ENCODE measurements around the gene PEX14.
"Not testable (repeated sequence)": the region's sequence is repeated elsewhere in the genome, so short reads cannot be mapped to it uniquely, and the experiment has no call there.

PEX14 gene

GRCh38 chr1:10473145-10473765 lies 1.5 kb upstream of the PEX14 start:
- Histone ChIP-seq H3K9ac (peak overlapping the region; percentile 77 to 86 (median 85); a peak in 17 of 22 replicates), H3K4me2 (peak overlapping the region; percentile 64 to 95 (median 92))
- no peak for TF ChIP-seq Cebpa-rat (IDR thresholded peaks at IDR 0.05)

GRCh38 chr1:10474309-10474612 lies 489 bp upstream of the PEX14 start:
- Histone ChIP-seq H3K27ac (peak overlapping the region in 8 of 11 experiments; percentile 68 to 84 (median 75); a peak in 13 of 22 replicates), H3K4me2 (peak overlapping the region; percentile 61 to 92 (median 73)), H3K36me3 (peaks cover under 1 to 24% (median 9%) of the 10 kb centered on the region in 11 experiments; a peak in 19 of 22 replicates), H3K4me1 (peaks cover 40 to 49% (median 43%) of the 10 kb centered on the region in 10 experiments), H3K4me3 (peak overlapping the region; percentile 80 to 92 (median 90)), H3K9ac (peak overlapping the region in 7 of 11 experiments; percentile 70 to 90 (median 86); a peak in 10 of 22 replicates), H4K20me1 (peaks cover 0 to 55% (median 17%) of the 10 kb centered on the region in 11 experiments; a peak in 15 of 22 replicates)
- H3K9me3 ChIP-seq (replicated peaks in 1 of 11); H3K27me3 ChIP-seq: not testable (repeated sequence)

More at GRCh38 chr1:10473145-10473765, 1.5 kb upstream of the PEX14 start:
- H3K4me1 ChIP-seq: peaks cover 42 to 51% (median 45%) of the 10 kb centered on the region in 10 experiments
- H4K20me1 ChIP-seq: peaks cover 0 to 54% (median 16%) of the 10 kb centered on the region in 11 experiments; a peak in 12 of 22 replicates
- peak overlapping the region; percentile 66 to 91 (median 79); a peak in 17 of 20 replicates for H3K4me3 ChIP-seq
- H3K9me3 ChIP-seq (replicated peaks in 1 of 11): no peaks in the 10 kb centered on the region
- H3K27ac ChIP-seq: peak overlapping the region; percentile 9 to 82 (median 73); a peak in 19 of 22 replicates
- peaks cover 11 to 29% (median 18%) of the 10 kb centered on the region in 11 experiments for H3K36me3 ChIP-seq
- no peaks in the 10 kb centered on the region for H3K27me3 ChIP-seq

- H3K9me3 ChIP-seq (replicated peaks in 1 of 11): no peaks in the 10 kb centered on the region
- peaks cover 0 to 14% (median 4%) of the 10 kb centered on the region in 11 experiments; a peak in 5 of 22 replicates for H3K36me3 ChIP-seq
- peaks cover 40 to 54% (median 43%) of the 10 kb centered on the region in 10 experiments for H3K4me1 ChIP-seq
- peak overlapping the region; percentile 70 to 90 (median 86) for H3K9ac ChIP-seq
- H4K20me1 ChIP-seq: peaks cover 0 to 62% (median 22%) of the 10 kb centered on the region in 11 experiments; a peak in 15 of 22 replicates
- H3K4me2 ChIP-seq: peak overlapping the region; percentile 88 to 98 (median 95)
- peak overlapping the region; percentile 80 to 92 (median 90) for H3K4me3 ChIP-seq
- H3K27ac ChIP-seq: peak overlapping the region; percentile 58 to 84 (median 73); a peak in 21 of 22 replicates
- no peaks in the 10 kb centered on the region for H3K27me3 ChIP-seq
- TF ChIP-seq Cebpa-rat (IDR thresholded peaks at IDR 0.05): no peak
These were observed 760 bp downstream of the PEX14 start for GRCh38 chr1:10475510-10475909.

- H3K4me1 ChIP-seq: peaks cover 18 to 43% (median 25%) of the 10 kb centered on the region in 10 experiments
- no peak for TF ChIP-seq Cebpa-rat (IDR thresholded peaks at IDR 0.05)
- H3K36me3 ChIP-seq: peaks cover 0 to 25% (median 9%) of the 10 kb centered on the region in 11 experiments; a peak in 10 of 22 replicates
- H4K20me1 ChIP-seq: peaks cover 0 to 89% (median 33%) of the 10 kb centered on the region in 11 experiments; a peak in 16 of 22 replicates
- no peak overlapping the region for H3K4me2 ChIP-seq
- no peak overlapping the region for H3K4me3 ChIP-seq
- no peaks in the 10 kb centered on the region for H3K27me3 ChIP-seq
- no peak overlapping the region for H3K27ac ChIP-seq
- H3K9me3 ChIP-seq (replicated peaks in 1 of 11): no peaks in the 10 kb centered on the region
- no peak overlapping the region for H3K9ac ChIP-seq
These were observed 4.5 kb downstream of the PEX14 start for GRCh38 chr1:10479296-10479695.

GRCh38 chr1:10480614-10481013 lies 5.9 kb downstream of the PEX14 start:
- H3K36me3 ChIP-seq: peaks cover 0 to 30% (median 9%) of the 10 kb centered on the region in 11 experiments; a peak in 16 of 22 replicates
- TF ChIP-seq Cebpa-rat (IDR thresholded peaks at IDR 0.05): no peak
- H3K4me3 ChIP-seq: no peak overlapping the region
- H3K4me2 ChIP-seq: no peak overlapping the region
- H3K4me1 ChIP-seq: peaks cover 12 to 50% (median 25%) of the 10 kb centered on the region in 10 experiments
- H3K27me3 ChIP-seq: no peaks in the 10 kb centered on the region
- H3K27ac ChIP-seq: no peak overlapping the region
- peaks cover 0 to 6% (median 4%) of the 10 kb centered on the region in 11 experiments; a peak in 13 of 22 replicates for H3K9me3 ChIP-seq (replicated peaks in 1 of 11)
- H3K9ac ChIP-seq: no peak overlapping the region
- H4K20me1 ChIP-seq: peaks cover 0 to 97% (median 35%) of the 10 kb centered on the region in 11 experiments; a peak in 16 of 22 replicates

GRCh38 chr1:10484521-10484920 lies 9.8 kb downstream of the PEX14 start:
- H4K20me1 ChIP-seq: peaks cover 6 to 94% (median 32%) of the 10 kb centered on the region in 11 experiments; a peak in 18 of 22 replicates
- H3K4me2 ChIP-seq: peak overlapping the region in 7 of 11 experiments; percentile 12 to 71 (median 39); a peak in 11 of 22 replicates
- peak overlapping the region in 4 of 11 experiments; percentile 9 to 68 (median 50); a peak in 8 of 22 replicates for H3K27ac ChIP-seq
- H3K4me3 ChIP-seq: no peak overlapping the region
- H3K9me3 ChIP-seq (replicated peaks in 1 of 11): peaks cover 0 to 15% (median 9%) of the 10 kb centered on the region in 11 experiments; a peak in 16 of 22 replicates
- peak overlapping the region in 3 of 11 experiments; percentile 5 to 49 (median 24); a peak in 4 of 22 replicates for H3K9ac ChIP-seq
- H3K27me3 ChIP-seq: no peaks in the 10 kb centered on the region
- H3K4me1 ChIP-seq: peaks cover 0 to 31% (median 13%) of the 10 kb centered on the region in 10 experiments; a peak in 13 of 20 replicates
- TF ChIP-seq Cebpa-rat (IDR thresholded peaks at IDR 0.05): 0 out of 22 replicates have a peak, but pooled peaks of 1 of the 11 experiments have one; percentile 25
- H3K36me3 ChIP-seq: peaks cover 5 to 45% (median 23%) of the 10 kb centered on the region in 11 experiments; a peak in 19 of 22 replicates

- Histone ChIP-seq H3K4me2 (no peak overlapping the region), H3K9me3 (replicated peaks in 1 of 11) (peaks cover 0 to 15% (median 9%) of the 10 kb centered on the region in 11 experiments; a peak in 16 of 22 replicates), H3K4me1 (peaks cover 2 to 12% (median 8%) of the 10 kb centered on the region in 10 experiments; a peak in 17 of 20 replicates), H3K27ac (no peak overlapping the region), H3K9ac (peak overlapping the region in 4 of 11 experiments; percentile 3 to 28 (median 9); a peak in 1 of 22 replicates), H3K27me3 (no peaks in the 10 kb centered on the region), H4K20me1 (peaks cover 30 to 95% (median 58%) of the 10 kb centered on the region in 11 experiments; a peak in 20 of 22 replicates), H3K4me3 (no peak overlapping the region), H3K36me3 (peaks cover 9 to 49% (median 23%) of the 10 kb centered on the region in 11 experiments; a peak in 19 of 22 replicates)
- TF ChIP-seq Cebpa-rat (IDR thresholded peaks at IDR 0.05): no peak
These were observed 14.7 kb downstream of the PEX14 start for GRCh38 chr1:10489291-10490055.

GRCh38 chr1:10490286-10490970 lies 15.7 kb downstream of the PEX14 start:
- H3K27ac ChIP-seq: no peak overlapping the region
- H3K36me3 ChIP-seq: peaks cover 9 to 46% (median 20%) of the 10 kb centered on the region in 11 experiments; a peak in 19 of 22 replicates
- peaks cover 30 to 94% (median 59%) of the 10 kb centered on the region in 11 experiments; a peak in 20 of 22 replicates for H4K20me1 ChIP-seq
- peaks cover 0 to 12% (median 8%) of the 10 kb centered on the region in 11 experiments; a peak in 16 of 22 replicates for H3K9me3 ChIP-seq (replicated peaks in 1 of 11)
- H3K9ac ChIP-seq: peak overlapping the region in 5 of 11 experiments; percentile 9 to 28 (median 18); a peak in 4 of 22 replicates
- no peak for TF ChIP-seq Cebpa-rat (IDR thresholded peaks at IDR 0.05)
- H3K4me1 ChIP-seq: peaks cover 6 to 15% (median 12%) of the 10 kb centered on the region in 10 experiments
- H3K4me2 ChIP-seq: no peak overlapping the region
- H3K4me3 ChIP-seq: no peak overlapping the region
- no peaks in the 10 kb centered on the region for H3K27me3 ChIP-seq

Measured in BLaER1 treated with 17β-estradiol and CSF1 and Interleukin-3, amounts not matched to agents 10 nM and 100 nM (cell line).